Measurements from ENCODE around the gene AVPR1A. TPM values are rescaled to one million over a fixed set of nuclear protein-coding genes. Genes with fewer than 3 reads are reported as not detected.
A peak's percentile ranks its signal among the peaks of the same experiment; 100 is the strongest.

AVPR1A gene
- total RNA-seq, 1 donor from 2014 or later = not detected

GRCh38 chr12:63163541-63163940, 12.5 kb upstream of the AVPR1A start:
- Mint-ChIP-seq H3K4me1 (peaks cover 13% of the 10 kb centered on the region), H3K36me3 (ENCODE audit: low read depth) (no peaks in the 10 kb centered on the region), H3K9me3 (no peaks in the 10 kb centered on the region), H3K27ac (ENCODE audit: unreplicated experiment) (no peak overlapping the region), H3K27me3 (ENCODE audit: low read depth) (no peaks in the 10 kb centered on the region), H3K4me3 (no peak overlapping the region)
- TF ChIP-seq CTCF (conservative IDR thresholded peaks at IDR 0.05) = no peak
- DNase-seq (ENCODE audit: low read depth, low spot score) = no peak

- no peak overlapping the region for H3K27ac Mint-ChIP-seq (ENCODE audit: unreplicated experiment)
- H3K4me1 Mint-ChIP-seq = peaks cover 11% of the 10 kb centered on the region
- H3K36me3 Mint-ChIP-seq (ENCODE audit: low read depth) = peaks cover 4% of the 10 kb centered on the region
- no peak for TF ChIP-seq CTCF (conservative IDR thresholded peaks at IDR 0.05)
- peaks cover 2% of the 10 kb centered on the region for H3K9me3 Mint-ChIP-seq
- H3K27me3 Mint-ChIP-seq (ENCODE audit: low read depth) = peaks cover 41% of the 10 kb centered on the region
- no peak for DNase-seq (ENCODE audit: low read depth, low spot score)
- H3K4me3 Mint-ChIP-seq = no peak overlapping the region
Observed at GRCh38 chr12:63155375-63155774, 4.4 kb upstream of the AVPR1A start.

- Mint-ChIP-seq H3K36me3 (ENCODE audit: low read depth) (peaks cover 6% of the 10 kb centered on the region), H3K27ac (ENCODE audit: unreplicated experiment) (no peak overlapping the region), H3K4me1 (peaks cover 16% of the 10 kb centered on the region), H3K4me3 (no peak overlapping the region), H3K27me3 (ENCODE audit: low read depth) (peaks cover 50% of the 10 kb centered on the region), H3K9me3 (peaks cover 2% of the 10 kb centered on the region)
- no peak for DNase-seq (ENCODE audit: low read depth, low spot score)
- no peak for TF ChIP-seq CTCF (conservative IDR thresholded peaks at IDR 0.05)
Observed at GRCh38 chr12:63154560-63154959, 3.6 kb upstream of the AVPR1A start.

GRCh38 chr12:63152321-63152700, 1.3 kb upstream of the AVPR1A start:
- peaks cover 6% of the 10 kb centered on the region for H3K36me3 Mint-ChIP-seq (ENCODE audit: low read depth)
- DNase-seq (ENCODE audit: low read depth, low spot score) = no peak
- H3K4me1 Mint-ChIP-seq = peaks cover 17% of the 10 kb centered on the region
- peaks cover 2% of the 10 kb centered on the region for H3K9me3 Mint-ChIP-seq
- H3K27me3 Mint-ChIP-seq (ENCODE audit: low read depth) = peaks cover 66% of the 10 kb centered on the region
- H3K27ac Mint-ChIP-seq (ENCODE audit: unreplicated experiment) = no peak overlapping the region
- no peak for TF ChIP-seq CTCF (conservative IDR thresholded peaks at IDR 0.05)
- peak overlapping the region; percentile 82 for H3K4me3 Mint-ChIP-seq

- peak; percentile 55 for DNase-seq (ENCODE audit: low read depth, low spot score)
- no peak overlapping the region for H3K27ac Mint-ChIP-seq (ENCODE audit: unreplicated experiment)
- peaks cover 17% of the 10 kb centered on the region for H3K4me1 Mint-ChIP-seq
- H3K27me3 Mint-ChIP-seq (ENCODE audit: low read depth) = peaks cover 70% of the 10 kb centered on the region
- peaks cover 2% of the 10 kb centered on the region for H3K9me3 Mint-ChIP-seq
- TF ChIP-seq CTCF (conservative IDR thresholded peaks at IDR 0.05) = peak; percentile 85
- H3K4me3 Mint-ChIP-seq = peak overlapping the region; percentile 82
- peaks cover 6% of the 10 kb centered on the region for H3K36me3 Mint-ChIP-seq (ENCODE audit: low read depth)
Observed at GRCh38 chr12:63151623-63152320, 771 bp upstream of the AVPR1A start.
